Motor neuron (in vitro differentiated cells): ENCODE data around the gene IGLL5. TPM values are rescaled to one million over a fixed set of nuclear protein-coding genes. Genes with fewer than 3 reads are reported as not detected.

Experiments
- ATAC-seq, 8 experiments: fragments of 200-7000 bp; cut with Tn5 transposase; replicated peaks in 6 of 8; 2 replicates each; pipeline ENCODE4 v1.8.0; 2021; ENCODE audit warnings: mild to moderate bottlenecking in 8 of 8, moderate library complexity in 8 of 8
- H3K27ac ChIP-seq, 2 donors: fragments of 250-450 bp; sonication (Bioruptor Pico); 2 replicates each; pipeline ENCODE4 v1.9.0; 2021; ENCODE audit warnings: antibody characterized with exemption in 2 of 2, mild to moderate bottlenecking in 2 of 2, moderate library complexity in 1 of 2
- H3K4me1 ChIP-seq, 2 donors: fragments of 250-450 bp; sonication (Bioruptor Pico); replicated peaks in 1 of 2; 2 replicates each; pipeline ENCODE4 v1.6.1; 2021; ENCODE audit warnings: antibody characterized with exemption in 2 of 2, mild to moderate bottlenecking in 2 of 2, moderate library complexity in 1 of 2
- H3K4me3 ChIP-seq, 5 donors: fragments of 250-450 bp; sonication (Bioruptor Pico); 2 replicates each; pipeline ENCODE4 v1.9.0; 2021; ENCODE audit warnings: antibody characterized with exemption in 5 of 5, mild to moderate bottlenecking in 5 of 5, moderate library complexity in 4 of 5
- WGBS, 10 experiments: fragments of 450-650 bp; shearing (Covaris generic); methylation state at CpG; one replicate each; pipeline ENCODE4 v1.0.0; 2022; 5-methylcytosine and 5-hydroxymethylcytosine counted together
- in situ Hi-C, 9 experiments: fragments of 400-800 bp; cut with MboI; loops; one replicate each; pipeline ENCODE4 v1.15.0; 2021; ENCODE audit warnings: low sequenced_read_pairs in 9 of 9, low pct_unique_long_range_greater_than_20kb in 2 of 9; ENCODE audit not compliant: unreplicated experiment in 9 of 9
- total RNA-seq, 8 experiments: library from RNA; unstranded; fragments of 300-600 nt; gene quantifications; 2 replicates each; pipeline versions ENCODE4 v1.2.3 to v1.2.4, GENCODE V29; 2022

Gene IGLL5
- under 1 TPM in 3 of 8 experiments, not detected in 5; 0.13 to 0.62 (median 0.25) TPM for total RNA-seq

DNA sequence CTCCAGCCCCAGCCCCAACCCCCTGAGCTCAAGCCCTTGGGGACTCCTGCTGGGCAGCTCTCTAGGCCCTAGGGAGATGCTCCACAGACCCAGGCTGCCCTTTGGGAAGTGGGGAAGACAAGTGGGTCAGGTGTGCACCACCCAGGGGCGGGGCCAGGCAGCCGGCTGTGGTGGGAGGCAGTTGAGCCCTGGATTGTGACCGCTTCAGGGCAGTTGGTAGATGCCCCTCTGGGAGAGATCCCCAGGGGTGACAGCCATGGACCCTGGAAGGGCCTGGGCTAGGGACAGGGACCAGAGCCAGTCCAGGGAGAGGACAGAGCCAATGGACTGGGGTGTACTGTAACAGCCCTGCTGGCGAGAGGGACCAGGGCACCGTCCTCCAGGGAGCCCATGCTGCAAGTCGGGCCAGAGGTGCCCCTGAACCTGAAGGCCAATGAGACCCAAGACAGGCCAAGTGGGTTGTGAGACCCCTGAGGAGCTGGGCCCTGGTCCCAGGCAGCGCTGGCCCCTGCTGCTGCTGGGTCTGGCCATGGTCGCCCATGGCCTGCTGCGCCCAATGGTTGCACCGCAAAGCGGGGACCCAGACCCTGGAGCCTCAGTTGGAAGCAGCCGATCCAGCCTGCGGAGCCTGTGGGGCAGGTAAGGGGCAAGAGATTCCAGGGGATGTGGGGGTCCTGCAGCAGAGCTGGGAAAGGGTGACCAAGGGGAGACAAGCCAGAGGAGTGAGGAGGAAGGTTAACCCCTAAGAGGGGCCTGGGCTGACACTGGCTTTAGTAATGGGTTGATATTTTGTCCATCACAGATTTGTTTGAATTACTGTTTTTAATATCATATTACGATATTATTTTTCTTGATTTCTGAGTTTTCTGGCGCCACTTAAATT is at the start of gene IGLL5:
Gene IGLL5, plus strand, starts transcription at position 196 of the 883 bp plus-strand sequence. Its CDS starts 238 bp downstream, at position 434.
- Histone ChIP-seq H3K4me1 (no peaks in the 10 kb centered on the region), H3K4me3 (no peak within 1 kb of the TSS), H3K27ac (peak within 1 kb of the TSS; percentile 45 to 49)
- no peak for ATAC-seq
- 0 to 89% (median 68%) methylated on average over 1 to 8 of the region's 15 CpGs; no CpG with 5 or more reads in 4 of the 10 experiments for WGBS, 10 experiments
- in situ Hi-C loops: no loop called here

DNA sequence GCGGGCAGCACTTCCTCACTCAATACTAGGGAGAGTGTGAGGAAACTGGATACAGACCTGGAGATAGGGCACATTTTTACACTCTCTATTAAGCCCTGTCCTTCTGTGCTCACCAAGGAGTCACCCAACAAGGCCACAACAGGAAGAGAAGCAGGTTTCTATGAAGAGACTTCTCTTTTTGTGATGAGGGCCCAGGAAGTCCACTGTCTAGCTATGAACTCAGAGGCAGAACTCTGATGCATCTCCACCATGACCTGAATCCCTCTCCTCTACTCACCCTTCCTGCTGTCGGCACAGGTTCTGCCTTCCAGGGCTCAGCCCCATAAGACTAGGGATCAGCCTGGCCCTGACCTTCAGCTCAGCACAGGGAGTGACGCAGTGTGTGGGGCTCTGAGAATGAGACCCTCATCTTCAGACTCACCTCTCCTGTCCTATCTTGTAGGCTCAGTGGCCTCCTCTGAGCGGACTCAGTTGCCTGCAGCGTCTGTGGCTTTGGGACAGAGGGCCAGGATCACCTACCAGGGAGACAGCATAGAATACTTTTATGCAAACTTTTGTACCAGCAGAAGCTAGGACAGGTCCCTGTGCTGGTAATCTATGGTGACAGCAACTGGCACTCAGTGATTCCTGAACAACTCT is 49.3 kb upstream of the IGLL5 start:
- no peaks in the 10 kb centered on the region for H3K4me1 ChIP-seq
- H3K27ac ChIP-seq: peak overlapping the region; percentile 17 to 30
- ATAC-seq: no peak
- 0 to 87% (median 80%) methylated on average over 1 to 3 of the region's 5 CpGs; no CpG with 5 or more reads in 5 of the 10 experiments for WGBS, 10 experiments
- in situ Hi-C loops: no loop called here
- H3K4me3 ChIP-seq: no peak overlapping the region

DNA sequence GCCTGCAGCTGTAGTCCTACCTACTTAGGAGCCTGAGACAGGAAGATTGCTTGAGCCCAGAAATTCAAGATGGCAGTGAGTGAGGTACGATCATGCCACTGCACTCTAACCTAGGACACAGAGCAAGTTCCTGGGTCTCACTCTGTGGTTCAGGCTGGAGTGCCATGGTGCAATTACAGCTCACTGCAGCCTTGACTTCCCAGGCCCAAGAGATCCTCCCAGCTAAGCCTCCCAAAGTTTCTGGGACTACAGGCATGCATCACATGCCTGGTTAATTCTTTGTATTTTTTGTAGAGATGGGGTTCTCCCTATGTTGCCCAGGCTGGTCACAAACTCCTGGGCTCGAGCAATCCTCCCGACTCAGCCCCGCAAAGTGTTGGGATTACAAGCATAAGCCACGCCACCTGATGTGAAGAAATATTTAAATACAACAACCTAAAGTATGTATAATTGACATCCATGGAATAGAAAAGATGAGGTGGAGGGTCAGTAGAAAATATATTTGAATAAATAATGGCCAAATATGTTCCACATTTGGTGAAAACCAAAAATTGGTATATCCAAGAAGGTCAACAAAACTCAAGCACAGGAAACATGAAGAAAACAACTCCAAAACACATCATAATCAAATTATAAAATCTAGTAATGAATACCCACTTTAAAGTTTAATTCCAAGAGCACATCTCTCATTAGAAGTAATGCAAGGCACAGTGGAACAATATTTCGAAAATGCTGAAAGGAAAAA is 47.9 kb upstream of the IGLL5 start:
- 29 to 76% (median 60%) methylated on average over 1 to 6 of the region's 6 CpGs for WGBS, 10 experiments
- in situ Hi-C loops: no loop called here

DNA sequence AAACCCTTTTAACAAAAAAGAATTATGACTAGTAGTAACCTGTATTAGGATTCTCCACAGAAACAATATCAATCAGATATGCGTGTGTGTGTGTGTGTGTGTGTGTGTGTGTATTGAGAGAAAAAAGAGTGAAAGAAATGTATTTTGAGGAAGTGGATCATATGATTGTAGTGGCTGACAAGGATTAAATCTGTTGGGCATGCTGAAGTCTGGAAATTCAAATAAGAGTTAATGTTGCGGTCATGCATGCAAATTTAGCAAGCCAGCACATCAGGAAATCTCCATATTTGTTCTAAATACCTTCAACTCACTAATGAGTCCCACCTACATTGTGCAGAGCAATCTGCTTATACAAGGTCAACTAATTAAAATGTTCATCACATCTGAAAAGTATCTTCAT is 46.8 kb upstream of the IGLL5 start:
- Histone ChIP-seq H3K27ac (no peak overlapping the region), H3K4me1 (no peaks in the 10 kb centered on the region), H3K4me3 (no peak overlapping the region)
- peak in 3 of 8 experiments; percentile 59 to 90 (median 78) for ATAC-seq
- 0 to 86% (median 60%) methylated on average over 1 to 2 of the region's 2 CpGs; no CpG with 5 or more reads in 1 of the 10 experiments for WGBS, 10 experiments
- in situ Hi-C loops: no loop called here

More for the DNA sequence above, 47.9 kb upstream of the IGLL5 start:
- Histone ChIP-seq H3K4me1 (no peaks in the 10 kb centered on the region), H3K4me3 (no peak overlapping the region), H3K27ac (peak overlapping the region in 1 of 2 donors; percentile 49)
- ATAC-seq: no peak

DNA sequence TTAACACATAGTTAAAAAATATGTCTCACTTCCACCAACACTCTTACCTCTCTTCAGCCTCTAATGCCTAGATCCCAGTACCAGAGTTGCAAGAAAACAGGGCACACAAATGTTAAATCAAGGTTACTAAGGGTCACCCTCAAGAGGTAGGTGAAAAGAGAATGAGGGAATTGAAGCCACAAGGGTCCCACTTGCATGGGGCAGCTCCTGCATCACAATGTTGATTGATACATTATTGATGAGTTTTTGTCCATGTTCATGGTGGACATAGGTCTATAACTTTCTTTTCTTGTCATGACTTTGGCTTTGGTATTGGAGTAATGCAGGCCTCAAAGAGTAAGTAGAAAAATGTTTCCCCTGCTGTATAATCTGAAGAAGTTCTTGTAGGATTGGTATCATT is 46.0 kb upstream of the IGLL5 start:
- ATAC-seq: no peak
- H3K27ac ChIP-seq: no peak overlapping the region
- in situ Hi-C loops: no loop called here
- no peak overlapping the region for H3K4me3 ChIP-seq
- no peaks in the 10 kb centered on the region for H3K4me1 ChIP-seq

DNA sequence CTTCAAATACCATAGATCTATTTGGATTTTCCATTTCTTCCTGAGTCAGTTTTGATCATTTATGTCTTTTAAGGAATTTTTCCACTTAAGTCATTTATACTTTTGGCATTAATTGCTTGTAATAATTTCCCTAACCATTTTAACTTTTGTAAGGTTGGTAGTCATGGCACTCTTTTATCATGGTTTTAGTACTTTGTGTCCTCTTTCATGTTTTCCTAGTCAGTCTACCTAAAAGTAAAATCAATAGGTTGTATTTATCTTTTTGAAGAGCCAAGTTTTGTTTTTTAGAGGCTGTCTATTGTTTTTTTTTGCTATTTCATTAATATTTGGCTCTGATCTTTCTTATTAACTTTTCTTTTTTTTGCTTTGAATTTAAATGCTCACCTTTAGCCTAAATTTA is 45.5 kb upstream of the IGLL5 start:
- no peak overlapping the region for H3K4me3 ChIP-seq
- in situ Hi-C loops: no loop called here
- H3K27ac ChIP-seq: no peak overlapping the region
- no peaks in the 10 kb centered on the region for H3K4me1 ChIP-seq
- no peak for ATAC-seq

DNA sequence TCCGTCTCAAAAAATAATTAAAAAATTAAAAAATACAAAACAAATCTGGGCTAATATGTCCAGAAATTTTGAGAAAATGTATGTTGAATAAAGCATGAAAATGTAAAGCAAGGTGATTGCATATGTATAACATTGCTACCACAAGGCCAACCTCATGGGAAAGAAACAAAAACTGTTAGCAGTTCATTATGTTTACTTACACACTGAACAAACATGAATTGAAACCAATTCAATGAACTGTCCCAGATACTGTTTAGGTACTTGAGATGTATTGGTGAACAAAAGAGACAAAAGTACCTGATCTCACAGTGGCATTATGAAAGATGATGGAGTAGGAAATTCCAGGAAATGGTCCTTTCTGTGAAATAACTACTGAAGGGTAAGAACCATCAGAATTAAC is 43.8 kb upstream of the IGLL5 start:
- no peak for ATAC-seq
- Histone ChIP-seq H3K4me1 (no peaks in the 10 kb centered on the region), H3K4me3 (no peak overlapping the region), H3K27ac (no peak overlapping the region)
- in situ Hi-C loops: no loop called here
- WGBS, 10 experiments: 20 to 100% (median 88%) methylated on average over 1 of the region's 1 CpG; no CpG with 5 or more reads in 5 of the 10 experiments

DNA sequence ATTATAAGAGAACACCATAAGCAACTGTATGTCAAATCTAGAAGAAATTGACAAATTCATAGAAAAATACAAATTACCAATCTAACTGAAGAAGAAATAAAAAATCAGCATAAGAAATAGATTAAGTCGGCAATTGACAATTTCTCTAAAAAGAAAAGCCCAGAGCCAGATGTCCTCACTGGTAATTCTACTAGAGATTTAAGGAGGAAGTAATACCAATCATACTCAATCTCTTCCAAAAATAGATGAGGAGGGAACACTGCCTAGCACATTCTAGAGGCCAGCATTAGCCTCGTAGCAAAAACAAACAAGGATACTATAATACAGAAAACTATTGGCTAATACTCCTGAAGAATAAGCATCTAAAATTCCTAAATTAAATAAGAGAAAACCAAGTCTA is 40.4 kb upstream of the IGLL5 start:
- in situ Hi-C loops: no loop called here
- Histone ChIP-seq H3K4me1 (no peaks in the 10 kb centered on the region), H3K27ac (no peak overlapping the region), H3K4me3 (no peak overlapping the region)
- 0 to 82% (median 38%) methylated on average over 1 to 2 of the region's 2 CpGs for WGBS, 10 experiments
- ATAC-seq: no peak

DNA sequence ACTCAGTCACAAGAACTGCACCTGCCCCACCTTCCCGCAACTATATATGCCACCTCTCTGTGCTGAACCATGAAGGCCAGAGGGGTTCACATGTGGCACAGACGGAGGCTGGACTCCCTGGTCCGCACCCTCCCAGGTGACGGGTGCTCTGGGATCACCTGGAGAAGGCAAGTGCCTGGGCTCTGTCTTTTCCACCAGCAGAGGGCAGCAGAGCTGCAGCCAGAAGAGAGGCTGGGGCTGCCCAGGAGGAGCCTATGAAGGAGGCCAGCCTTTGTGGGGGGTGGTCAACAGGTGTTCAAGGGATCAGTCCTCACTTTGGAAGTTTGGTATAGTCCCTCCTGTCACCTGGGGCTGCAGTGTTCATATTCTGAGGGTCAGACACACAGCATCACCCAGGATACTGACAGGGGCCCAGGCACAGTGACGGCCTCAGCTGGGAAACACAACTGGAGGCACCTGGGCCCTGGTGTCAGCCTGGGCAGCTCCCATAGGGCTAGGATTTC is 39.2 kb upstream of the IGLL5 start:
- H3K4me1 ChIP-seq: no peaks in the 10 kb centered on the region
- WGBS, 10 experiments: 0 to 50% (median 0%) methylated on average over 1 to 2 of the region's 5 CpGs; no CpG with 5 or more reads in 6 of the 10 experiments

DNA sequence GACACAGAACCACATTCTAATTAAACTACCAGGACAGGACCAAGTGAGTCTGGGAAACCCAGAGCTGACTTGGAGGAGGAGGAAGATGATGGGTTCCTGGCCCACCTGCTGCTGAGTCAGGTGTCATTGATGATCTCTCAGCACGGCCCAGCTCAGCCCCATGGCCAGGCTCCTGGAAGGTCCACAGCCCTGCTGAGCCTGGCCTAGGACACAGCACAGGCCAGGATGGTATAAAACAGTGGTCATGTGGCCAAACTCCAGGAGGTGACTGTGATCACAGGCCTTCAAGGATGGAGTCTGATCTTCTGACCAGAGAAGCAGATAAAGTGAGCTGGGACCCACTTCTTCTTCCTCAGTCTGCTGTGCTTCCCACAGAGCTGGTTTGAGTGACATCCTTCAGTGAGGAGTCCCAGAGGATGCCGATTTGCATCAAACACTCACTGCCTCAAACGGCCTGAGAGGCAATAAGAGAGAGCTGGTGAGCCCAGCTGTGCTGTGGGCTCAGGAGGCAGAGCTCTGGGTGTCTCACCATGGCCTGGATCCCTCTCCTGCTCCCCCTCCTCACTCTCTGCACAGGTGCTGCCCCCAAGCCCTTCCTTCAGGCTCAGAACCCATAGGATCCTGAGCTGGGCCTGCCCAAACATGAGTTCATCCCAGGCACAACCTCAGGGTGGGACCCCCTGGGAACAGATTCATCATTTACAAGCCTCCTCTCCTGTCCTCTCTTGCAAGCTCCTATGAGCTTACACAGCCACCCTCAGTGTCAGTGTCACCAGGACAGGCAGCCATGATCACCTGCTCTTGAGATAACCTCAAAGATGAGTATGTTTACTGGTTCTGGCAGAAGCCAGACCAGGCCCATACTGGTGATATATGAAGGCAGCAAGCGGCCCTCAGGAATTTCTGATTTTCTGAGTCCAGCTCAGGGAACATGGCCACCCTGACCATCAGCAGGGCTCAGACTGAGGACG is 37.7 kb upstream of the IGLL5 start:
- Histone ChIP-seq H3K27ac (peak overlapping the region in 1 of 2 donors; percentile 46), H3K4me3 (no peak overlapping the region), H3K4me1 (no peaks in the 10 kb centered on the region)
- no peak for ATAC-seq
- in situ Hi-C loops: no loop called here
- 29 to 60% (median 40%) methylated on average over 1 to 2 of the region's 5 CpGs; no CpG with 5 or more reads in 5 of the 10 experiments for WGBS, 10 experiments

More for the DNA sequence above, 39.2 kb upstream of the IGLL5 start:
- peak overlapping the region; percentile 2 to 10 for H3K27ac ChIP-seq
- no peak overlapping the region for H3K4me3 ChIP-seq
- ATAC-seq: peak; percentile 32 to 97 (median 60)
- in situ Hi-C loops: no loop called here

DNA sequence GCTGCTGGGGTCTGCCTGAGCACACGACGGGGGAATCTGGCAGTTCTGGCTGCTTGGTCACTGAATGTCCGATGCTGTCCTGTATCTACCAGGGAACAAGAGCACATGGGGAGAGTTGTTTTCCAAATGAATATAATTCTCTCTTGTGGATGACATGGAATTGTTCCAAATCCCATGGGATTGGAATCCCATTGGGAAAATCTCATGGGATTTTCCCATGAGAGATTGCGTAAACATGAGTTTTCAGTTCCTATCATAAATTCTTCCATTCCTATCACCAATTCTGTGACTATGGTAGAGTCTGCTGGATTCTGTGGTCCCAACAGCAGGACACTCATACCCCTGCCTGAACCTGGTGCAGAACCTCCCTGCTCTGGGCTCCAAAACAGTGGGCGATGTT is 35.6 kb upstream of the IGLL5 start:
- Histone ChIP-seq H3K4me1 (no peaks in the 10 kb centered on the region), H3K27ac (no peak overlapping the region), H3K4me3 (no peak overlapping the region)
- WGBS, 10 experiments: 60 to 100% (median 74%) methylated on average over 1 to 4 of the region's 5 CpGs; no CpG with 5 or more reads in 6 of the 10 experiments
- ATAC-seq: no peak
- in situ Hi-C loops: no loop called here

DNA sequence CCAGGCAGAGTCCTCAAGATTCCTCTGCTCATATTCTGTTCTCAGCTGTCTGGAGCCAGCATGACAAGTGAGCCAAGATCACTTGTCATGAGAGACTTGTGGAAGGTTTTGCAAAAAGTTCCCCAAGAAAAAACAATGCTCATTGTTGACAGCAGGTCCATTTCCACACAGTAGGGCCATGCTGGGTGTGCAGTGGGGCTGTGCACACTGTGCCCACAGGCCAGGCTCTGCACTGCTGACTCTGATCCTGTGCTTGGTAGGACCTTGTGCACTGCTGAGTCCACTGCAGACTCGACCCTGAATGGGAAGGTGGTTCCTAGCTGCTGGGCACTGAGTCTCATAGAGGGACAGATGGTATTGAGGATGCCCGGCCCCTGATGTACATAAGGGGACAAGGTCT is 33.9 kb upstream of the IGLL5 start:
- ATAC-seq: no peak

More for the DNA sequence above, 33.9 kb upstream of the IGLL5 start:
- Histone ChIP-seq H3K4me3 (no peak overlapping the region), H3K27ac (peak overlapping the region in 1 of 2 donors; percentile 10), H3K4me1 (no peaks in the 10 kb centered on the region)
- 0 to 67% (median 30%) methylated on average over 1 to 2 of the region's 2 CpGs; no CpG with 5 or more reads in 4 of the 10 experiments for WGBS, 10 experiments
- in situ Hi-C loops: no loop called here
